GM23338 (cell line): Measurements from ENCODE around the gene PITX1. TPM values are rescaled to one million over a fixed set of nuclear protein-coding genes. Genes with fewer than 3 reads are reported as not detected.

Experiments used
- ATAC-seq: fragments of 200-7000 bp; cut with Tn5 transposase; 3 replicates; pipeline ENCODE4 v1.9.1; 2020
- DNase-seq: peaks from one replicate; pipeline ENCODE4 v3.0.0-alpha.2; 2015; ENCODE audit warnings: low spot score
- H2AFZ ChIP-seq: fragments of 200-600 bp; sonication (generic); 2 replicates; pipeline ENCODE4 v1.8.0; 2016; ENCODE audit warnings: antibody characterized with exemption, mild to moderate bottlenecking, moderate library complexity
- H3F3A ChIP-seq: fragments of 200-600 bp; sonication (generic); replicated peaks from 2 replicates; pipeline ENCODE4 v1.8.0; 2017; ENCODE audit warnings: antibody characterized with exemption, mixed run types, low read depth
- H3K27ac ChIP-seq: fragments of 200-600 bp; sonication (generic); 2 replicates; pipeline ENCODE4 v1.6.1; 2016; ENCODE audit warnings: low read depth
- H3K27me3 ChIP-seq: fragments of 200-600 bp; sonication (generic); 2 replicates; pipeline ENCODE4 v1.8.0; 2016; ENCODE audit warnings: mild to moderate bottlenecking, mixed run types, moderate library complexity; ENCODE audit not compliant: insufficient read depth
- H3K36me3 ChIP-seq: fragments of 200-600 bp; sonication (generic); 2 replicates; pipeline ENCODE4 v1.8.0; 2016; ENCODE audit warnings: mild to moderate bottlenecking; ENCODE audit not compliant: insufficient read depth
- H3K4me1 ChIP-seq: fragments of 200-600 bp; sonication (generic); 2 replicates; pipeline ENCODE4 v1.8.0; 2016; ENCODE audit warnings: mild to moderate bottlenecking, moderate library complexity; ENCODE audit not compliant: insufficient read depth
- H3K4me2 ChIP-seq: fragments of 200-600 bp; sonication (generic); 2 replicates; pipeline ENCODE4 v1.7.1; 2017; ENCODE audit warnings: mixed run types
- H3K4me3 ChIP-seq: fragments of 200-600 bp; sonication (generic); 2 replicates; pipeline ENCODE4 v1.6.1; 2016; ENCODE audit warnings: mixed run types
- H3K79me2 ChIP-seq: fragments of 200-600 bp; sonication (generic); replicated peaks from 2 replicates; pipeline ENCODE4 v1.8.0; 2017; ENCODE audit warnings: mild to moderate bottlenecking; ENCODE audit not compliant: insufficient read depth
- H3K9me2 ChIP-seq: fragments of 200-600 bp; sonication (generic); 2 replicates; pipeline ENCODE4 v1.8.0; 2017; ENCODE audit not compliant: insufficient read depth
- H4K20me1 ChIP-seq: fragments of 200-600 bp; sonication (generic); replicated peaks from 2 replicates; pipeline ENCODE4 v1.8.0; 2017; ENCODE audit warnings: mild to moderate bottlenecking; ENCODE audit not compliant: insufficient read depth
- H3K27ac Mint-ChIP-seq: 2 replicates; pipeline ENCODE4 v1.8.0; 2020; ENCODE audit warnings: inconsistent platforms, mild to moderate bottlenecking, moderate library complexity, mixed read lengths
- H3K27me3 Mint-ChIP-seq: 3 replicates; pipeline ENCODE4 v1.8.0; 2022; ENCODE audit warnings: low read depth, mild to moderate bottlenecking, moderate library complexity, mixed read lengths, inconsistent platforms; ENCODE audit not compliant: insufficient read depth, poor library complexity
- H3K36me3 Mint-ChIP-seq: 3 replicates; pipeline ENCODE4 v1.8.0; 2021; ENCODE audit warnings: low read depth, mild to moderate bottlenecking, inconsistent platforms, moderate library complexity, mixed read lengths
- H3K4me1 Mint-ChIP-seq: 3 replicates; pipeline ENCODE4 v1.8.0; 2020; ENCODE audit warnings: mild to moderate bottlenecking, inconsistent platforms, mixed read lengths
- H3K4me3 Mint-ChIP-seq: 3 replicates; pipeline ENCODE4 v1.8.0; 2021; ENCODE audit warnings: moderate library complexity, mild to moderate bottlenecking, inconsistent platforms, mixed read lengths
- H3K9me3 Mint-ChIP-seq: 3 replicates; pipeline ENCODE4 v1.8.0; 2020; ENCODE audit warnings: moderate library complexity, mild to moderate bottlenecking, inconsistent platforms, mixed read lengths
- EZH2 ChIP-seq: fragments of 200-600 bp; sonication (generic); IDR thresholded peaks from one replicate; pipeline ENCODE4 v1.8.0; 2017; ENCODE audit warnings: antibody characterized with exemption, mild to moderate bottlenecking, low read depth; ENCODE audit not compliant: unreplicated experiment
- EZH2phosphoT487 ChIP-seq: fragments of 200-600 bp; sonication (generic); IDR thresholded peaks from one replicate; pipeline ENCODE4 v1.8.1; 2018; ENCODE audit warnings: antibody characterized with exemption; ENCODE audit not compliant: unreplicated experiment
- NANOG ChIP-seq: IDR thresholded peaks from 2 replicates; pipeline ENCODE4 v1.6.1; 2016; ENCODE audit warnings: antibody characterized with exemption, borderline replicate concordance
- polyA plus RNA-seq: library from polyadenylated mRNA; unstranded; fragments of >200 nt; fragmentation: Nextera tagmentation; extraction: Ambion mirVana; gene quantifications from 2 replicates; pipeline ENCODE4 v1.2.1, GENCODE V29; 2016
- total RNA-seq: library from RNA; depleted of rRNA; stranded (reverse); fragments of >200 nt; shearing (Covaris generic); gene quantifications from 2 replicates; pipeline ENCODE4 v1.2.3, GENCODE V29; 2014
- TF ChIP-seq, protein P1 (sequence below): fragments of 250-450 bp; sonication (Bioruptor Pico); IDR thresholded peaks from 2 replicates; pipeline ENCODE4 v1.5.0; 2020; ENCODE audit warnings: mild to moderate bottlenecking, moderate library complexity
- TF ChIP-seq, protein P2 (sequence below): IDR thresholded peaks from 2 replicates; pipeline ENCODE4 v1.6.1; 2016; ENCODE audit warnings: antibody characterized with exemption

The PITX1 gene
- total and polyA plus RNA-seq, 2 experiments from 2014 or later = not detected

DNA sequence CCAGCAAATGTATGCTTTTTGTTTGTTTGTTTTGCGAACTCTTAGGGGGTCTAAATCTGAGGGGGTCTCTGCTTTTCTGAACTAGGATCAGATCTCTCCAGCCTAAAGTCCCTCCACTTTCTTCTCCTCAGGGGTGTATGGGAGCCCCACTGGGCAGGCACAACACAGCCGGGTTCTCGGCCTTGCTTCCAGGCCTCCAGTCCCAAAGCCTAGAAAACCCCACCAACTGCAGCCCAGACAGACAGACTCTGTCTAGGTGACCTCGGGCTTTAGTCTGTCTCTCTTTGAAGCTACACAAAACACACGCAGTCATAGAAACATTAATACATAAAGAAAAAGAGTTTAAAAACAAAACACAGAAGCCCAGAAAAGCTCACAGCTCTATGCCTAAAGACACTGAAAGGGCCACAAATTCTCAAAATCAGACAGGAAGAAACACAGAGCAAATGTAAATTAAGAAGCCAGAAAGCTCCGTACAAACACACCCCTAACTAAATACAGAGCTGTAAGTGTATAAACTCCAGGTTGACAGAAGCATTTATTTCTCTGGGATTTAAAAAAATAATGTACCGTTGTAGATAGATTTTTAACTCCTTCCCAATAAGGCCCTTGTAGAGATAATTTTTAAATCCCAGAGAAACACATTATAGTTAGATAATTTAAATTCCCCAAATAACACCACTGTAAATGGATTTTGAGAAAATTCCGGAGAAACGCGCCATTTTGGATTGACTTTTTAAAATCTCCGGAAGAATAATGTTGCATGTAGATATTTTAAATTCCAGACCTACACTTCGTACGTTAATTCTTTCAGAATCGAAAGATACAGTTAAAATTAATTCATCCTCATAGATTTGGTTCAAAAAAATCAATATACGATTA is 2.0 kb downstream of the PITX1 start (continued):
- TF ChIP-seq, protein P1, sequence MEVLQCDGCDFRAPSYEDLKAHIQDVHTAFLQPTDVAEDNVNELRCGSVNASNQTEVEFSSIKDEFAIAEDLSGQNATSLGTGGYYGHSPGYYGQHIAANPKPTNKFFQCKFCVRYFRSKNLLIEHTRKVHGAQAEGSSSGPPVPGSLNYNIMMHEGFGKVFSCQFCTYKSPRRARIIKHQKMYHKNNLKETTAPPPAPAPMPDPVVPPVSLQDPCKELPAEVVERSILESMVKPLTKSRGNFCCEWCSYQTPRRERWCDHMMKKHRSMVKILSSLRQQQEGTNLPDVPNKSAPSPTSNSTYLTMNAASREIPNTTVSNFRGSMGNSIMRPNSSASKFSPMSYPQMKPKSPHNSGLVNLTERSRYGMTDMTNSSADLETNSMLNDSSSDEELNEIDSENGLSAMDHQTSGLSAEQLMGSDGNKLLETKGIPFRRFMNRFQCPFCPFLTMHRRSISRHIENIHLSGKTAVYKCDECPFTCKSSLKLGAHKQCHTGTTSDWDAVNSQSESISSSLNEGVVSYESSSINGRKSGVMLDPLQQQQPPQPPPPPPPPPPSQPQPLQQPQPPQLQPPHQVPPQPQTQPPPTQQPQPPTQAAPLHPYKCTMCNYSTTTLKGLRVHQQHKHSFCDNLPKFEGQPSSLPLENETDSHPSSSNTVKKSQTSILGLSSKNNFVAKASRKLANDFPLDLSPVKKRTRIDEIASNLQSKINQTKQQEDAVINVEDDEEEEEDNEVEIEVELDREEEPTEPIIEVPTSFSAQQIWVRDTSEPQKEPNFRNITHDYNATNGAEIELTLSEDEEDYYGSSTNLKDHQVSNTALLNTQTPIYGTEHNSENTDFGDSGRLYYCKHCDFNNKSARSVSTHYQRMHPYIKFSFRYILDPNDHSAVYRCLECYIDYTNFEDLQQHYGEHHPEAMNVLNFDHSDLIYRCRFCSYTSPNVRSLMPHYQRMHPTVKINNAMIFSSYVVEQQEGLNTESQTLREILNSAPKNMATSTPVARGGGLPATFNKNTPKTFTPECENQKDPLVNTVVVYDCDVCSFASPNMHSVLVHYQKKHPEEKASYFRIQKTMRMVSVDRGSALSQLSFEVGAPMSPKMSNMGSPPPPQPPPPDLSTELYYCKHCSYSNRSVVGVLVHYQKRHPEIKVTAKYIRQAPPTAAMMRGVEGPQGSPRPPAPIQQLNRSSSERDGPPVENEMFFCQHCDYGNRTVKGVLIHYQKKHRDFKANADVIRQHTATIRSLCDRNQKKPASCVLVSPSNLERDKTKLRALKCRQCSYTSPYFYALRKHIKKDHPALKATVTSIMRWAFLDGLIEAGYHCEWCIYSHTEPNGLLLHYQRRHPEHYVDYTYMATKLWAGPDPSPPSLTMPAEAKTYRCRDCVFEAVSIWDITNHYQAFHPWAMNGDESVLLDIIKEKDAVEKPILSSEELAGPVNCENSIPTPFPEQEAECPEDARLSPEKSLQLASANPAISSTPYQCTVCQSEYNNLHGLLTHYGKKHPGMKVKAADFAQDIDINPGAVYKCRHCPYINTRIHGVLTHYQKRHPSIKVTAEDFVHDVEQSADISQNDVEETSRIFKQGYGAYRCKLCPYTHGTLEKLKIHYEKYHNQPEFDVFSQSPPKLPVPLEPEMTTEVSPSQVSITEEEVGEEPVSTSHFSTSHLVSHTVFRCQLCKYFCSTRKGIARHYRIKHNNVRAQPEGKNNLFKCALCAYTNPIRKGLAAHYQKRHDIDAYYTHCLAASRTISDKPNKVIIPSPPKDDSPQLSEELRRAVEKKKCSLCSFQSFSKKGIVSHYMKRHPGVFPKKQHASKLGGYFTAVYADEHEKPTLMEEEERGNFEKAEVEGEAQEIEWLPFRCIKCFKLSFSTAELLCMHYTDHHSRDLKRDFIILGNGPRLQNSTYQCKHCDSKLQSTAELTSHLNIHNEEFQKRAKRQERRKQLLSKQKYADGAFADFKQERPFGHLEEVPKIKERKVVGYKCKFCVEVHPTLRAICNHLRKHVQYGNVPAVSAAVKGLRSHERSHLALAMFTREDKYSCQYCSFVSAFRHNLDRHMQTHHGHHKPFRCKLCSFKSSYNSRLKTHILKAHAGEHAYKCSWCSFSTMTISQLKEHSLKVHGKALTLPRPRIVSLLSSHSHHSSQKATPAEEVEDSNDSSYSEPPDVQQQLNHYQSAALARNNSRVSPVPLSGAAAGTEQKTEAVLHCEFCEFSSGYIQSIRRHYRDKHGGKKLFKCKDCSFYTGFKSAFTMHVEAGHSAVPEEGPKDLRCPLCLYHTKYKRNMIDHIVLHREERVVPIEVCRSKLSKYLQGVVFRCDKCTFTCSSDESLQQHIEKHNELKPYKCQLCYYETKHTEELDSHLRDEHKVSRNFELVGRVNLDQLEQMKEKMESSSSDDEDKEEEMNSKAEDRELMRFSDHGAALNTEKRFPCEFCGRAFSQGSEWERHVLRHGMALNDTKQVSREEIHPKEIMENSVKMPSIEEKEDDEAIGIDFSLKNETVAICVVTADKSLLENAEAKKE (CRISPR knock-in tag) = no peak
- no peak for TF ChIP-seq NANOG
- TF ChIP-seq, protein P2, sequence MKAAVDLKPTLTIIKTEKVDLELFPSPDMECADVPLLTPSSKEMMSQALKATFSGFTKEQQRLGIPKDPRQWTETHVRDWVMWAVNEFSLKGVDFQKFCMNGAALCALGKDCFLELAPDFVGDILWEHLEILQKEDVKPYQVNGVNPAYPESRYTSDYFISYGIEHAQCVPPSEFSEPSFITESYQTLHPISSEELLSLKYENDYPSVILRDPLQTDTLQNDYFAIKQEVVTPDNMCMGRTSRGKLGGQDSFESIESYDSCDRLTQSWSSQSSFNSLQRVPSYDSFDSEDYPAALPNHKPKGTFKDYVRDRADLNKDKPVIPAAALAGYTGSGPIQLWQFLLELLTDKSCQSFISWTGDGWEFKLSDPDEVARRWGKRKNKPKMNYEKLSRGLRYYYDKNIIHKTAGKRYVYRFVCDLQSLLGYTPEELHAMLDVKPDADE = no peak

DNA sequence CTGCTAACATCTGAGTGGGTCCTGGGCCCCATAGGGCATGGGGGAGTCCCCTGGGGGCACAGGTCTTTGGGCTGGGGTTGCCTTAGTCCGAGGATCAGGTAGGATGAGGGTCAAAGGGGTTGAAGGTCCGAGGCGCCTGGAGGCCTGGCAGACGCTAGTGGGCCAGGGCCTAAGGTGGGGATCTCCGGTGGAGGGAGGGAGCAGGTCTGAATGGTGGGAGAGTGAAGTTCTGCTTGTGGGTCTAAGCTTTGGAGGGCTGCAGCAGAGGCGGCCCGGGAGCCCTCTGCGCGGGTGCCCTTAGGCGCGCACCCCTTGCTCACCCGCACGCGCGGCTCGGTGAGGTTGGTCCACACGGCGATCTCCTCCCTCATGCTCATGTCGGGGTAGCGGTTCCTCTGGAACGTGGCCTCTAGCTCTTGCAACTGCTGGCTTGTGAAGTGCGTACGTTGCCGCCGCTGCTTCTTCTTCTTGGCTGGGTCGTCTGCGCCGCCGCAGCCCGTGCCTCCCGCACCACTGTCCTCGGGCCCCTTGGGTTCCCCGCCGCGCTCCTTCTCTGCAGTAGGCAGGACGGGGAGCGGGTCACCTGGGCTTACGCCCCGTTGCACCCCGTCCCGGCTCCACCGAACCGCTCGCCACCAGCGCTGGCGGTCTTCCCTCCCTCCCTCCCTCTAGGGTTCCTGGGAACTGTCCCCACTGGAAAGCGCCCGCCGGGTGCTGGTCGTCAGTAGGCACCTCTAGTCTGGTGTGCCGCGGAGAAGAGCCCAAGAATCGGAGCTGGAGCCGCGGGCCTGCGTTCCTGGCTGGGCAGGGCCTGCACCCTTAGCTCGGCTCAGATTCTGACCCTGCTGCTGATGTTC is 2.8 kb downstream of the PITX1 start:
- Mint-ChIP-seq H3K27me3 (peaks cover 92% of the 10 kb centered on the region), H3K4me1 (peaks cover 36% of the 10 kb centered on the region), H3K9me3 (peaks cover 7% of the 10 kb centered on the region; the same call in 2 of the 3 replicates), H3K4me3 (peak overlapping the region; percentile 66), H3K27ac (no peak overlapping the region), H3K36me3 (peaks cover 4% of the 10 kb centered on the region; the same call in 1 of the 3 replicates)
- ATAC-seq = peak; percentile 1
- H3K4me2 ChIP-seq = peak overlapping the region; percentile 80
- H4K20me1 ChIP-seq = peaks cover 20% of the 10 kb centered on the region
- H3K27me3 ChIP-seq = peaks cover 99% of the 10 kb centered on the region
- TF ChIP-seq EZH2 = peak; percentile 39
- TF ChIP-seq, protein P2 = no peak
- peak; percentile 20 for TF ChIP-seq EZH2phosphoT487
- peak overlapping the region; percentile 55 for H3K4me3 ChIP-seq
- H3K36me3 ChIP-seq = no peaks in the 10 kb centered on the region
- peak; percentile 80 for DNase-seq
- H3F3A ChIP-seq = peaks cover 13% of the 10 kb centered on the region
- no peaks in the 10 kb centered on the region for H3K9me2 ChIP-seq
- peaks cover 44% of the 10 kb centered on the region; the same call in 1 of the 2 replicates for H3K4me1 ChIP-seq
- H2AFZ ChIP-seq = peak overlapping the region; percentile 14; the same call in 1 of the 2 replicates
- H3K27ac ChIP-seq = no peak overlapping the region
- H3K79me2 ChIP-seq = no peaks in the 10 kb centered on the region
